Measurements from ENCODE around the gene CAMSAP1.

CAMSAP1 gene

DNA sequence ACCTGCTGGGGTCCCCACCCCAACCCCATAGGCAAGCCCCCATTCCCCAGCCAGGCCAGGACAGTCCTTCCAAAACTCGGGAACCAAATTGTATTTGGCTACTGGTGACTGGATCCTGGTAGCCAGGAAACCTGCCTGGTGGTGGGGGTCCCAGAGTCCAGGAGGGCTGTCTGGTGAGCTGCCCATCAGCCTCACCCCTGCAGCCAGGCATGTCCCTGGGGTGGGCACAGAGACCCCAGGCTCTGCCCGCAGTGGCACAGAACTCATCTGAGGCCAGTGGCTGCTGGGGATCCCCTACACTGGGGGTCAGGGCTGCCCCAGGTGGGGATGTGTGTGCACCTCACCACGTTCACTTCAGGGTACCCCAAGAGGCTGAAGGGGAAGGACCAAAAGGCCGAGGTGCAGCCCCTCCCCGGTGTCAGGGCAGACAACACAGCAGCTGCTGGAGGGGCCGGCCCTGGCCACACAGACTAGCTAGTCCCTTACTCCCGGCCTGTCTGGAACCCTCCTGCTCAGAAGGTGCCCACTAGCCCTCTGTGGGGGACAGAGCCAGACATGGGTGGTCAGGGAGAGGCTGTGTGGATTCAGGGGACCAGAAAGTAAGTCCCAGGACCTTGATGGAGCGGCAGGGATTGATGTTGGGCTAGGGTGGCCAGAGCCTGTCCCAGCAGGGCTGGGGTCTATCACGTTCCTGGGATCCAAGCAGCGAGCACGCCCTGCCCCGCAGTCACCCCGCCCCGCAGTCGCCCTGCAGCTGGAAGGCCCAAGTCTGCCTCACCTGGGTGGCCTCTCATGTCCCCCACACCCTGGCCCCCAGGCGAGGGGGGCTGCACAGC is 113.9 kb downstream of the CAMSAP1 start:
- WGBS, 2 donors (ENCODE audit: extremely low coverage in 2 of 2, insufficient read length in 2 of 2, insufficient replicate concordance in 1 of 2), result no CpG with 5 or more reads among the region's 16 CpGs
- H3K23ac ChIP-seq (ENCODE audit: low read depth, low read length, poor library complexity), result peak overlapping the region; percentile 91
- peak overlapping the region; percentile 83 for H3K18ac ChIP-seq (ENCODE audit: low read length)
- no peak for DNase-seq (ENCODE audit: low spot score)
- peak overlapping the region; percentile 56 for H3K14ac ChIP-seq (ENCODE audit: low read length)
- peak overlapping the region; percentile 63 for H2AK5ac ChIP-seq (ENCODE audit: low read depth, low read length)
- no peaks in the 10 kb centered on the region for H3K36me3 ChIP-seq (replicated peaks in 1 of 2; ENCODE audit: control insufficient read depth in 2 of 2, insufficient read depth in 2 of 2, low read length in 2 of 2)
- H3K4me1 ChIP-seq (ENCODE audit: control insufficient read depth in 2 of 2, insufficient read depth in 1 of 2, low read depth in 1 of 2, low read length in 2 of 2), result no peaks in the 10 kb centered on the region
- peaks cover 0 to 34% (median 0%) of the 10 kb centered on the region in 3 experiments for H3K27me3 ChIP-seq (ENCODE audit: control insufficient read depth in 3 of 3, insufficient read depth in 3 of 3, low read depth in 1 of 3, low read length in 3 of 3)
- H3K79me1 ChIP-seq (ENCODE audit: low read depth, low read length), result no peaks in the 10 kb centered on the region
- H2BK12ac ChIP-seq (ENCODE audit: low read length), result peak overlapping the region; percentile 58
- no peak overlapping the region for H2BK5ac ChIP-seq (ENCODE audit: low read length)
- H2BK120ac ChIP-seq (ENCODE audit: low read depth, low read length), result no peak overlapping the region
- H4K8ac ChIP-seq (ENCODE audit: low read depth, low read length), result no peak overlapping the region
- H3K4ac ChIP-seq (ENCODE audit: low read length), result no peak overlapping the region
- H2BK15ac ChIP-seq (ENCODE audit: low read length), result peak overlapping the region; percentile 4
- H3K9ac ChIP-seq (ENCODE audit: low read depth, low read length, poor library complexity), result peak overlapping the region; percentile 60
- no peak overlapping the region for H2AFZ ChIP-seq (ENCODE audit: low read length)
- no peak overlapping the region for H3K4me2 ChIP-seq (ENCODE audit: insufficient read depth, low read length, poor library complexity, severe bottlenecking)
- no peak overlapping the region for H4K91ac ChIP-seq (ENCODE audit: low read depth, low read length, poor library complexity)
- H3K27ac ChIP-seq (replicated peaks; ENCODE audit: low read length), result no peak overlapping the region
- no peak overlapping the region for H3K4me3 ChIP-seq (ENCODE audit: low read length in 2 of 2)
- no peaks in the 10 kb centered on the region for H3K9me3 ChIP-seq (replicated peaks in 1 of 2; ENCODE audit: control insufficient read depth in 2 of 2, insufficient read depth in 1 of 2, low read depth in 1 of 2, low read length in 2 of 2)

DNA sequence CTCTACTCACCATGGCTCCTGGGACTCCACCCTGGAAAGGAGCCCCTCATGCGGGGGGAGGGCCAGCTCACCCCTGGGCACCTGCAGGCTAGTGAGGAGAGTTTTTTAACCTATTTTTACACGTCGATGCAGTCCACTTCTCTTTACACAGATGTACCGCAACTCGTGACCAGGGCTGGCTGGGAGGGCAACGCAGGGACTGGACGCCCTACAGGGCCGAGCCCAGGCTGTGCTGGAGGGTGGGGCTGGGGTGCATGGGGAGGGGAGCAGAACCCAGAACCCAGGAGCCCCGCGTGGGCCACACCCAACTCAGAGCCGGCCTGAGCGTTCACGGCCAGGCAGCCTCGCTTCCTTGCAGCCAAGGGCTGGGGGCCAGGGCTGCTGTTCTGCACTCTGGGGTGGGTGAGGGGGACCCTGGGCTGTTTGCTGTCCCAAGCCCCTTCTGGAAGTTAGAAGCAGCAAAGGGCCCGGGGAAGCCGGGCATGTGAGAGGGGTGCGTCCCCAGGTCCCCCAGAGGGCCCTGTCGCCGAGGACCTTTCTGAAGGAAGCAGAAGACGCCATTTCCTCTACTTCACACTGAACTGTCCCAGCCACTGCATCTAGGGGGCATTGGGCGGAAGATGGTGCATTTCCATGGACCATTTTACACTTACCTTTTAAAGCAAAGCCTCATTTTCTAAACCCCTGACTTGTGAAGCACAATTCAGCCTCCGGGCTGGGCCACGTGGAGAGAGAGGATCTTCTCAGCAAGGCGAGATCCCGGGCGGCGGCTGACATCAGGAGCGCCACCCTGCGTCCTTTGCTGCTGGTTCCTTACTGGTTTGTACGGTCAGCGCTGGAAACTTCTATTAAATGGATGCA is 114.8 kb downstream of the CAMSAP1 start:
- Histone ChIP-seq H3K27me3 (ENCODE audit: control insufficient read depth in 3 of 3, insufficient read depth in 3 of 3, low read depth in 1 of 3, low read length in 3 of 3) (peaks cover 0 to 43% (median 0%) of the 10 kb centered on the region in 3 experiments), H3K36me3 (replicated peaks in 1 of 2; ENCODE audit: control insufficient read depth in 2 of 2, insufficient read depth in 2 of 2, low read length in 2 of 2) (no peaks in the 10 kb centered on the region), H3K9me3 (replicated peaks in 1 of 2; ENCODE audit: control insufficient read depth in 2 of 2, insufficient read depth in 1 of 2, low read depth in 1 of 2, low read length in 2 of 2) (no peaks in the 10 kb centered on the region), H3K4me2 (ENCODE audit: insufficient read depth, low read length, poor library complexity, severe bottlenecking) (no peak overlapping the region), H2BK12ac (ENCODE audit: low read length) (no peak overlapping the region), H2BK15ac (ENCODE audit: low read length) (no peak overlapping the region), H2BK5ac (ENCODE audit: low read length) (no peak overlapping the region), H2AK5ac (ENCODE audit: low read depth, low read length) (peak overlapping the region; percentile 61), H2BK120ac (ENCODE audit: low read depth, low read length) (no peak overlapping the region), H3K23ac (ENCODE audit: low read depth, low read length, poor library complexity) (no peak overlapping the region), H3K27ac (replicated peaks; ENCODE audit: low read length) (no peak overlapping the region), H4K91ac (ENCODE audit: low read depth, low read length, poor library complexity) (no peak overlapping the region), H3K4me1 (ENCODE audit: control insufficient read depth in 2 of 2, insufficient read depth in 1 of 2, low read depth in 1 of 2, low read length in 2 of 2) (no peaks in the 10 kb centered on the region), H3K79me1 (ENCODE audit: low read depth, low read length) (no peaks in the 10 kb centered on the region), H3K4me3 (ENCODE audit: low read length in 2 of 2) (no peak overlapping the region), H3K18ac (ENCODE audit: low read length) (no peak overlapping the region), H3K14ac (ENCODE audit: low read length) (peak overlapping the region; percentile 63), H2AFZ (ENCODE audit: low read length) (no peak overlapping the region), H4K8ac (ENCODE audit: low read depth, low read length) (no peak overlapping the region), H3K9ac (ENCODE audit: low read depth, low read length, poor library complexity) (peak overlapping the region; percentile 70), H3K4ac (ENCODE audit: low read length) (no peak overlapping the region)
- no CpG with 5 or more reads among the region's 31 CpGs for WGBS, 2 donors (ENCODE audit: extremely low coverage in 2 of 2, insufficient read length in 2 of 2, insufficient replicate concordance in 1 of 2)
- no peak for DNase-seq (ENCODE audit: low spot score)

DNA sequence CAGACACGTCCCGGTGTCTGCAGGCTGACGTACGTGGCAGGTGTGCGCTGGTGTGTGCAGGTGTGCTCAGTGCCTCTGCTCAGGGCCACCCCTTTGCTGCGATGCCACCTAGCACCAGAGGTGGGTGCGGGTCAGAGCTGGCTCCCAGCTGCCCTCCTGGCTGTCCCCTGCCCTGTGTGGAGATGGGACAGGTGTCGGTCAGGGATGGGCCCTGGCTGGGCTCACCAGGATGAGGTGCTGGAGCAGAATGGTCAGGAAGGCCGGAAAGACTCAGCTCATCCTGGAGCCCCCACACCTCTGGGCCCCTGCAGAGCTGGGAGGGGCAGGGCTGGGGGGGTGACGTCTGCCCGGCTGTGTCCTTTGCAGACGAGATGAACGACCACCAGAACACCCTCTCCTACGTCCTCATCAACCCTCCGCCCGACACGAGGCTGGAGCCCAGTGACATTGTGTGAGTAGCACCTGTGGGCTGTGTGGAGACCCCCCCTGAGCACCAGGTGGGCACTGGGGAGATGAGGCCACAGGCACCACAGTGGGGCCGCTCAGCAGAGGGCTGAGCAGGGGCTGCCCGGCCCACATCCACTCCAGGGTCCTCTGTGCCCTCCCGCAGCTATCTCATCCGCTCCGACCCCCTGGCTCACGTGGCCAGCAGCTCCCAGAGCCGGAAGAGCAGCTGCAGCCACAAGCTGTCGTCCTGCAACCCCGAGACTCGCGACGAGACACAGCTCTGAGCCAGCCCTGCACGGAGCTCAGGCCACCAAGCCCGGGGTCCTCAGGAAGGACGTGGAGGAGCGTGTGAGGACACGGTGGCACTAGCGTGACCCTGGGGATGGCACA is 115.7 kb downstream of the CAMSAP1 start:
- Histone ChIP-seq H3K9me3 (replicated peaks in 1 of 2; ENCODE audit: control insufficient read depth in 2 of 2, insufficient read depth in 1 of 2, low read depth in 1 of 2, low read length in 2 of 2) (no peaks in the 10 kb centered on the region), H3K36me3 (replicated peaks in 1 of 2; ENCODE audit: control insufficient read depth in 2 of 2, insufficient read depth in 2 of 2, low read length in 2 of 2) (no peaks in the 10 kb centered on the region), H4K91ac (ENCODE audit: low read depth, low read length, poor library complexity) (no peak overlapping the region), H3K4me2 (ENCODE audit: insufficient read depth, low read length, poor library complexity, severe bottlenecking) (no peak overlapping the region), H4K8ac (ENCODE audit: low read depth, low read length) (no peak overlapping the region), H3K4me1 (ENCODE audit: control insufficient read depth in 2 of 2, insufficient read depth in 1 of 2, low read depth in 1 of 2, low read length in 2 of 2) (no peaks in the 10 kb centered on the region), H2AK5ac (ENCODE audit: low read depth, low read length) (peak overlapping the region; percentile 37), H2BK12ac (ENCODE audit: low read length) (peak overlapping the region; percentile 41), H3K9ac (ENCODE audit: low read depth, low read length, poor library complexity) (peak overlapping the region; percentile 70), H3K18ac (ENCODE audit: low read length) (peak overlapping the region; percentile 89), H2BK5ac (ENCODE audit: low read length) (no peak overlapping the region), H3K23ac (ENCODE audit: low read depth, low read length, poor library complexity) (peak overlapping the region; percentile 80), H3K4ac (ENCODE audit: low read length) (peak overlapping the region; percentile 76), H3K27me3 (ENCODE audit: control insufficient read depth in 3 of 3, insufficient read depth in 3 of 3, low read depth in 1 of 3, low read length in 3 of 3) (peaks cover 0 to 51% (median 0%) of the 10 kb centered on the region in 3 experiments), H3K4me3 (ENCODE audit: low read length in 2 of 2) (no peak overlapping the region), H3K27ac (replicated peaks; ENCODE audit: low read length) (no peak overlapping the region), H3K14ac (ENCODE audit: low read length) (peak overlapping the region; percentile 89), H3K79me1 (ENCODE audit: low read depth, low read length) (no peaks in the 10 kb centered on the region), H2BK120ac (ENCODE audit: low read depth, low read length) (no peak overlapping the region), H2BK15ac (ENCODE audit: low read length) (no peak overlapping the region), H2AFZ (ENCODE audit: low read length) (no peak overlapping the region)
- DNase-seq (ENCODE audit: low spot score), result no peak
- no CpG with 5 or more reads among the region's 35 CpGs for WGBS, 2 donors (ENCODE audit: extremely low coverage in 2 of 2, insufficient read length in 2 of 2, insufficient replicate concordance in 1 of 2)
